Measurements from ENCODE around the gene SLC1A7.

The SLC1A7 gene

DNA sequence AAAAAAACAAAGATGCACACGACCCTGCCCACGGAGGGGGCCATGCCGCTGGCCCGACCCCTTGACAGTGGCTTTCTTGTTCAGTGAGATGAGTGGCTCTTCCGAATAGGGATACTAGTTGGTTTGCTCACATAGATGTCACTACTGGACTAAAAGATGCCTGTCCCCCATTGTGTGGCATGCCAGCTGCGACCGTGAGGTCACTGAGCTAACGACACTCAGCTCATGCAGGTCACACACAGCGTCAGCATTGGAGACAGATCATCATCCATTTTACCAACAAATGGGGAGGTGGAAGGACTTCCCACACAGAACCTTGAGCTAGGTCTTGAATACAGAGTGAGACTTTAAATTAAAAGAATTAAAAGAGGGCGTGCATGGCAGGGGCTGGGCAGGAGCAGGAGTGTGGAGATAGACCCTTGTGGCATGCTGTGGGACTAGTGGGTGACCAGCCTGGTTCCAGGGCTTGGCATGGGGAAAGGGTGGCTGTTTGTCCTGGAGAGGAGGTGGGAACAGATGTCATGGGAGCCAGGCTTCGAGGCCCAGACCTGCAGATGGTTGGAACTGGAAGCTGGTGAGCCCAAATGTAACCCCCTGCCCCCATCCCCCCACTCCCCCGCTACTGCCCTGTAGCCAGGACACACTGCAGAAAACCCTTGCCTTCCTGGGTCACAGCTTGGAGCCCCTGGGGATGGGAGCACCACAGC is 12.4 kb downstream of the SLC1A7 start:
- Histone ChIP-seq H3K9me3 (ENCODE audit: low read length) (no peaks in the 10 kb centered on the region), H3K79me2 (ENCODE audit: insufficient read depth, low read length) (no peaks in the 10 kb centered on the region), H3K4me3 (ENCODE audit: low read depth, low read length, poor library complexity, severe bottlenecking) (no peak overlapping the region), H3K4me2 (ENCODE audit: low read length) (no peak overlapping the region), H3K36me3 (ENCODE audit: insufficient read depth, low read length) (no peaks in the 10 kb centered on the region), H3F3A (ENCODE audit: insufficient read depth, low read length) (no peaks in the 10 kb centered on the region), H3K27me3 (ENCODE audit: insufficient read depth, low read length) (peaks cover 6% of the 10 kb centered on the region; the same call in 1 of the 2 replicates), H3K4me1 (ENCODE audit: insufficient read depth, low read length, severe bottlenecking) (no peaks in the 10 kb centered on the region), H4K20me1 (ENCODE audit: insufficient read depth, low read length) (no peaks in the 10 kb centered on the region), H3K27ac (ENCODE audit: low read depth, low read length, poor library complexity, severe bottlenecking) (no peak overlapping the region), H3K9me2 (ENCODE audit: low read depth, low read length) (no peaks in the 10 kb centered on the region), H2AFZ (ENCODE audit: low read length) (no peak overlapping the region), H3K9ac (ENCODE audit: low read length) (no peak overlapping the region)
- TF ChIP-seq EZH2 (IDR thresholded peaks at IDR 0.05; ENCODE audit: borderline replicate concordance, low read length) = no peak
- TF ChIP-seq, protein P1, sequence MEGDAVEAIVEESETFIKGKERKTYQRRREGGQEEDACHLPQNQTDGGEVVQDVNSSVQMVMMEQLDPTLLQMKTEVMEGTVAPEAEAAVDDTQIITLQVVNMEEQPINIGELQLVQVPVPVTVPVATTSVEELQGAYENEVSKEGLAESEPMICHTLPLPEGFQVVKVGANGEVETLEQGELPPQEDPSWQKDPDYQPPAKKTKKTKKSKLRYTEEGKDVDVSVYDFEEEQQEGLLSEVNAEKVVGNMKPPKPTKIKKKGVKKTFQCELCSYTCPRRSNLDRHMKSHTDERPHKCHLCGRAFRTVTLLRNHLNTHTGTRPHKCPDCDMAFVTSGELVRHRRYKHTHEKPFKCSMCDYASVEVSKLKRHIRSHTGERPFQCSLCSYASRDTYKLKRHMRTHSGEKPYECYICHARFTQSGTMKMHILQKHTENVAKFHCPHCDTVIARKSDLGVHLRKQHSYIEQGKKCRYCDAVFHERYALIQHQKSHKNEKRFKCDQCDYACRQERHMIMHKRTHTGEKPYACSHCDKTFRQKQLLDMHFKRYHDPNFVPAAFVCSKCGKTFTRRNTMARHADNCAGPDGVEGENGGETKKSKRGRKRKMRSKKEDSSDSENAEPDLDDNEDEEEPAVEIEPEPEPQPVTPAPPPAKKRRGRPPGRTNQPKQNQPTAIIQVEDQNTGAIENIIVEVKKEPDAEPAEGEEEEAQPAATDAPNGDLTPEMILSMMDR (IDR thresholded peaks at IDR 0.05; ENCODE audit: low read length) = no peak

DNA sequence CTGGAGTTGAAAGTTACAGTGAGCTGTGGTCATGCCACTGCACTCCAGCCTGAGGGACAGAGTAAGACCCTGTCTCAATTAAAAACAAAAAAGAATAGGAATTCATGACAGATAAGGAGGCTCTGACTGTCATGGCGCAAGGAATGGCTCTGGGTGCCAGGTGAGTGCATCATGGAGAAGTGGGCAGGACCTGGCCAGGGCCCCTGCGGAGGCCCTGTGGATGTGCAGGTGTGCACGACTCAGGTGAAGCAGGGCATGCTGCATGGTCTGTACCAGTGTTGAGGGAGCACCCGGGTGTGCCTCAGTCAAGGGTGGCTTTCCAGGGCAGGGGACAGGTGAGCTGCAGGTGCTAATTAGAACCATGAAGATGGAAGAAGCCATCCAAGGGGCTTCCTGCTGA is 14.0 kb downstream of the SLC1A7 start:
- Histone ChIP-seq H3K4me1 (ENCODE audit: insufficient read depth, low read length, severe bottlenecking) (no peaks in the 10 kb centered on the region), H3K4me3 (ENCODE audit: low read depth, low read length, poor library complexity, severe bottlenecking) (no peak overlapping the region), H3K9me2 (ENCODE audit: low read depth, low read length) (no peaks in the 10 kb centered on the region), H3K27ac (ENCODE audit: low read depth, low read length, poor library complexity, severe bottlenecking) (no peak overlapping the region), H3K36me3 (ENCODE audit: insufficient read depth, low read length) (no peaks in the 10 kb centered on the region), H3K4me2 (ENCODE audit: low read length) (no peak overlapping the region), H3F3A (ENCODE audit: insufficient read depth, low read length) (no peaks in the 10 kb centered on the region), H3K9me3 (ENCODE audit: low read length) (no peaks in the 10 kb centered on the region), H3K79me2 (ENCODE audit: insufficient read depth, low read length) (no peaks in the 10 kb centered on the region), H4K20me1 (ENCODE audit: insufficient read depth, low read length) (no peaks in the 10 kb centered on the region), H3K27me3 (ENCODE audit: insufficient read depth, low read length) (peaks cover 6% of the 10 kb centered on the region; the same call in 1 of the 2 replicates), H3K9ac (ENCODE audit: low read length) (no peak overlapping the region), H2AFZ (ENCODE audit: low read length) (no peak overlapping the region)
- no peak for TF ChIP-seq EZH2 (IDR thresholded peaks at IDR 0.05; ENCODE audit: borderline replicate concordance, low read length)
- TF ChIP-seq, protein P1 (IDR thresholded peaks at IDR 0.05; ENCODE audit: low read length) = no peak

DNA sequence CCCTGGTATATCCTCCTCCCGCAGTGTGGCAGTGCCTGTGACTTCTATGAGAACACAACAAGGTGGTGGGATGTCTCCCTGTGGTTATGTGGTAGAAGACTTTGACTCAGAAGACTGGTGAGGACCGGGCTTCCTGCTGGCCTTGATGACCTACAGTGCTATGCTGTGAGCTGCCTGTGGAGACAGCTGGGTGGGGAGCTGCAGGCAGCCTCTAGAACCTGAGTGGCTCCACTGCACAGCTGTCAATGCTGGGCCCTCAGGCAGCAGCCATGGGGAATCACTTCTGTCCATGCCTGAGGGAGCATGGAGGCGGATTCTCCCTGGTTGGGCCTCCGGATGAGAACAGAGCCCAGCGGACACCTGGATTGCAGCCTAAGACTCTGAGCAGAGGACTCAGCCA is 14.9 kb downstream of the SLC1A7 start:
- Histone ChIP-seq H3K9me3 (ENCODE audit: low read length) (no peaks in the 10 kb centered on the region), H3K9ac (ENCODE audit: low read length) (no peak overlapping the region), H3F3A (ENCODE audit: insufficient read depth, low read length) (no peaks in the 10 kb centered on the region), H3K9me2 (ENCODE audit: low read depth, low read length) (no peaks in the 10 kb centered on the region), H2AFZ (ENCODE audit: low read length) (no peak overlapping the region), H3K36me3 (ENCODE audit: insufficient read depth, low read length) (no peaks in the 10 kb centered on the region), H3K4me3 (ENCODE audit: low read depth, low read length, poor library complexity, severe bottlenecking) (no peak overlapping the region), H4K20me1 (ENCODE audit: insufficient read depth, low read length) (no peaks in the 10 kb centered on the region), H3K4me1 (ENCODE audit: insufficient read depth, low read length, severe bottlenecking) (no peaks in the 10 kb centered on the region), H3K79me2 (ENCODE audit: insufficient read depth, low read length) (no peaks in the 10 kb centered on the region), H3K27ac (ENCODE audit: low read depth, low read length, poor library complexity, severe bottlenecking) (no peak overlapping the region), H3K4me2 (ENCODE audit: low read length) (no peak overlapping the region), H3K27me3 (ENCODE audit: insufficient read depth, low read length) (peaks cover 6% of the 10 kb centered on the region; the same call in 1 of the 2 replicates)
- no peak for TF ChIP-seq EZH2 (IDR thresholded peaks at IDR 0.05; ENCODE audit: borderline replicate concordance, low read length)
- TF ChIP-seq, protein P1 (IDR thresholded peaks at IDR 0.05; ENCODE audit: low read length) = no peak

Data from OCI-LY1 (cell line).